ENCODE results near the gene AKAP6. TPM values are rescaled to one million over a fixed set of nuclear protein-coding genes. Genes with fewer than 3 reads are reported as not detected.

Gene AKAP6
- total RNA-seq, 1 experiment from 2014 or later = 1.1 TPM

- TF ChIP-seq CTCF (conservative IDR thresholded peaks at IDR 0.05) = no peak
- Histone ChIP-seq H4K5ac (ENCODE audit: insufficient read length, low read depth, low read length) (no peak overlapping the region), H3K23me2 (ENCODE audit: insufficient read length, low read depth, low read length, poor library complexity, severe bottlenecking) (no peaks in the 10 kb centered on the region), H3K79me2 (ENCODE audit: insufficient read depth, low read length) (no peaks in the 10 kb centered on the region), H2BK120ac (ENCODE audit: low read depth, low read length, poor library complexity, severe bottlenecking) (no peak overlapping the region), H3K23ac (ENCODE audit: insufficient read length, low read depth, low read length) (no peak overlapping the region), H3K56ac (ENCODE audit: insufficient read length, low read depth, low read length) (no peak overlapping the region), H2BK15ac (ENCODE audit: low read depth, low read length) (no peak overlapping the region), H3T11ph (ENCODE audit: low read length) (no peak overlapping the region), H4K91ac (ENCODE audit: insufficient read length, low read depth, low read length) (no peak overlapping the region), H3K4ac (ENCODE audit: low read depth, low read length) (no peak overlapping the region), H3K9me3 (ENCODE audit: control insufficient read depth, low read depth, low read length) (no peaks in the 10 kb centered on the region), H2AFZ (ENCODE audit: low read length) (no peak overlapping the region), H4K20me1 (ENCODE audit: control insufficient read depth, insufficient read depth, insufficient read length) (no peaks in the 10 kb centered on the region), H3K79me1 (ENCODE audit: insufficient read depth, low read depth, low read length, poor library complexity, severe bottlenecking) (no peaks in the 10 kb centered on the region), H2BK5ac (ENCODE audit: insufficient read length, low read length) (no peak overlapping the region), H3K4me1 (ENCODE audit: insufficient read depth, low read length) (no peaks in the 10 kb centered on the region), H2BK12ac (ENCODE audit: insufficient read length, low read depth, low read length) (no peak overlapping the region), H3K14ac (ENCODE audit: insufficient read depth, low read length) (no peak overlapping the region), H2AK5ac (ENCODE audit: insufficient read length, low read length) (no peak overlapping the region), H3K27ac (ENCODE audit: insufficient read length, low read depth, low read length) (no peak overlapping the region), H3K27me3 (ENCODE audit: insufficient read depth, low read length) (no peaks in the 10 kb centered on the region), H4K8ac (replicated peaks; ENCODE audit: insufficient read length, low read depth, low read length) (no peak overlapping the region), H3K18ac (ENCODE audit: insufficient read length, low read depth, low read length) (no peak overlapping the region), H3K9ac (ENCODE audit: extremely low read depth, insufficient read length, low read length) (no peak overlapping the region), H3K4me2 (ENCODE audit: insufficient read depth, insufficient read length, low read length) (no peak overlapping the region), H2BK20ac (ENCODE audit: low read depth, low read length, poor library complexity, severe bottlenecking) (no peak overlapping the region)
- Mint-ChIP-seq H3K27ac (no peak overlapping the region), H3K4me3 (no peak overlapping the region), H3K36me3 (ENCODE audit: insufficient read depth in 1 of 3, low read depth in 3 of 3) (no peaks in the 10 kb centered on the region), H3K27me3 (ENCODE audit: low read depth) (no peaks in the 10 kb centered on the region), H3K4me1 (peaks cover 6 to 11% of the 10 kb centered on the region in 2 experiments), H3K9me3 (no peaks in the 10 kb centered on the region)
- no peak for DNase-seq
- no CpG with 5 or more reads among the region's 2 CpGs for WGBS (ENCODE audit: extremely low coverage, insufficient read length, low lambda C conversion rate)
Observed at GRCh38 chr14:32731249-32731648, 402.2 kb downstream of the AKAP6 start.

All from H9 (cell line).